Activated CD4-positive, alpha-beta T cell treated with anti-CD3 and anti-CD28 coated beads for 1 hour (primary cell): ENCODE data around the gene PKHD1.
"Not testable (repeated sequence)": the region's sequence is repeated elsewhere in the genome, so short reads cannot be mapped to it uniquely, and the experiment has no call there.

Experiments
- DNase-seq: peaks from one replicate; pipeline ENCODE4 v3.0.0-alpha.2; 2020

PKHD1 gene

DNA sequence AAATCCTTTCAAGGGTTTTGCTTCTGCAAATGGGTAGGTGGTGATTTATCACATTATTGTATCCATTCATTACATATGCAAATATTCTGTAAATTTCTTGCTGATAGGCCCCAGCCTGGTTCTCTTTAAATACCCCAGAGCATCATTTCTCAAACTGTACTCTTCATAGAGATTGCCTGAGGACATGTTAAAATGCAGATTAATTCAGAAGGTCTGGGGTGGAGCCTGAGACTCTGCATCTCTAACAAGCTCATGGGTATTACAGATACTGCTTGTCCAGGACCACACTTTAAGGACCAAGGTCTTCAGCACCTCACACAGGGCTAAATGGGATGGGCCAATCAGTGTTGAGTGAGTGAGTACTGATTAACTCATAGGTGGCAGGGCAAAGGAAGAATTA lies 46.3 kb downstream of the PKHD1 start:
- no peak for DNase-seq

DNA sequence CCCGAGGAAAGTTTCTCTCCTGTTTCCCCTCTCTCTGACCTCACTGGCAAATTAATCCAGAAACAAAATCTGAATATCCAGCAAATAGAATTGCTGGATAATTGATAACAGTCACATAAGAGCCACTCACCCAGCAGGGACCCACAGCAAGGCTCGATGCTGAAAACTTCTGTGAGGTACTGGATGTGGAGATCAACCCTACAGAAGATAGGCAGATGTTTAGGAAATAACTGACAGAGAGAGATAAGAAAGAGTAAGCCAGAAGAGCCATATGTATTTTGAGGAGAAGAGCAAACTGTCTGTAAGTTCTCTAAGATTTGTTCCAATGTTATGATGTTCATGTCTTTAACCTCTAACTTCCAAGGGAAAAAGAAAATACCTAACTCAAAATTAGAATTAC lies 59.7 kb downstream of the PKHD1 start:
- DNase-seq = no peak

DNA sequence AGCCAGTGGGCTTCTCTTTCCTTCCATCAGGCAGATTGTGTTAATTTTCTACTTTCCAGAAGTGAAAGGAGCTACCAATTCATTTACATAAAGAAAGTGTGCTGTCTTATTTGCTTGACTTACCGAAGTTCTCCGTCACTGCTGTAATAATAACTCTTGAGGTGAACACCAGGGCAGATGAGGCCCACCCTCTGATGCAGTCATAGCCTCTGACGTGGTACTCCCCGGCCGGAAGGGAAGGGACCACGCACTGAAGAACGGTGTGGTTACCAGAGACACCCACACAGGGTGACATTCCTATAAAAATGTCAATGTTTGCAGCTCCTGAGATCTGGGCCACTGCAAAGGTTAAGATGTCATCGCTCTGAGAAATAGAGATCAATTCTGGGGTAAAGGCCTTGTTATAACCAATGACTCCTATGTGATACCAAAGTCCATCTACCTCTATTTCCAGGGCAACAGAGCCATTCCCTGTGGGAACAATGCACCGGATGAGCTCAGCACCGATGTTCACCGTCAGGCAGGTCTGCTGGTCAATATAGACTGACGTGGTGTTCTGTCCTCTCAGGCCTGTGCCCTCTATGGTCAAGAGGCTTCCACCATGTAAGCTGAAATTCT lies 62.9 kb downstream of the PKHD1 start:
- no peak for DNase-seq

DNA sequence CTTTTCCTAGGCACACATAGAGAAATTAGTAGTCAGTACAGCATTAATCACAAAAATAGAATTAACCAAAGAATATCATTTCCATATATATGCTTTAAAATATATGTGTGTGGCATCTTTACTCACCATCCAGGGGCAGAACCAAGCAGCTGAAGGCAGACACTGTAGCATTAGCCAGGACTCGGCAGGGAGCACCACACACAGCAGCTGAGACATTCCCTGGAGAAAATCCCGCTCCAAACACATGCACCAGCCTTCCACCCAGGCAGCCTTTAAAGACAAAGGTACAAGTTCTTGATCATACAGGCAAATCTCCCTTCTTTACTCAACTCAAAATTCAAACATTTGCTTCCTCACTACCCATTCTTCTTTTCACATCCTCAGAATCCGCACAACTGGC lies 64.7 kb downstream of the PKHD1 start:
- no peak for DNase-seq

DNA sequence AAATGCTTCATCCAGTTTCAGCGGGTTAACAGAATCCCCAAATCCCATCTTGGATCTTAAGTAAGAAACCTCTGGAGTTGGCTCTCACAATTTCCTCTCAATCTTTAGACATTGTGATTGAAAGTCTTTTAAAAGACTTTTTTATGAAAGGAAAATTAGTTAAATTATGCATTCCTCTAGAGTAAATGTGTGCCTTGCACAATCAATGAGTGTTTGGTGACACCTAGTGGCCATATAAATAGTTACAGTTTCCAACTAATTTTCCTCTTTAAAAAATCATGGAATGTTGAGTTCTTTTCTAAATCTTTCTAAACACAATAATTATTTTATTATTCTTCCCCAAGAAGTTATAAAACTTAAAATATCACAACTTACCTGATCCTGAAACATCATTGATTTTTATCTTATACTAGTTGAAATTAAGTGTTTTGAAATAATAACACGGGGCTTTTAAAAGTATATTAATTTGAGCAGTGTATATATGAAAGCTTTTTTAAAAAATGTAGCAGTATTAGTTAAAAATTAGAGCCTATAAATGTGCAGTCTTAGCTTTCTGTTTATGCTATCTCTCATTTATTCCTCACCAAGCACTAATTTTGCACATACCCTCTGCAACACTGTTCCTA lies 66.4 kb downstream of the PKHD1 start:
- DNase-seq = no peak

DNA sequence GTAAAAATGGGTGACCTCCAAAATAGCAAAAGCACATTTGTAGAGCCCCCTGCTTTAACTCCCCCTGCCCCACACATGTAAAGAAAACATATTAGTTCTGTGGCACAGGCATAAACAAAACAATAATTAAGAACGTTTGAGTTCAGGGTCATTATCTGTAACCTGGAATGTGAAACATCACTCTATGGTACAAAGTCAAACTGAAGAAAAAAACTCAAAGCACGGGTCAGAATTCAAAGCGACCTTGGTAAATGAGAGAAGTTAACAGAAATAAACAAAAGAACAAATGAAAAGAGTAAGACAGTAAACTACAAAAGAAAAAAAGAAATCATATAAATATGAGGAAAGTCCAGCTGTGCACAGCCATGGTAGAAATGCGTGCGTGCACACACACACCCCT lies 67.5 kb downstream of the PKHD1 start:
- no peak for DNase-seq

DNA sequence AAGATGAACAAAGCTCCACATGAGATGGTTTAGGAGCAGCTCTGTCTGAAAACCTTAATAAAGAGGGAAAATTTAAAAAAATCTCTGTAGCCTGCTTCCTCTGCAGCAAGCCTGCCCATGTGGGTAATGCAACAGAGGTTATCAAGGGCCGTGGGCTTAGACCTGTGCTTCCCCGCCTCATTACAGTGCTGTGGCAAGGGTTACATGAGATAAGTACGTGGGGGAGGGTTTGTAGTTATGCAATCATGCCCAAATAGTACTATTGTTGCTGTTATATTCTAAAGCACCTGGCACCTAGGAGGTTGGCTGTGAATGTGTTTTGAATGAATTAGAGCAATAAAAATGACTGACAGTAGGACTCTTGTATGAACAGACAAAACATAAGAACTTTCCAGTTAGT lies 68.3 kb downstream of the PKHD1 start:
- no peak for DNase-seq

DNA sequence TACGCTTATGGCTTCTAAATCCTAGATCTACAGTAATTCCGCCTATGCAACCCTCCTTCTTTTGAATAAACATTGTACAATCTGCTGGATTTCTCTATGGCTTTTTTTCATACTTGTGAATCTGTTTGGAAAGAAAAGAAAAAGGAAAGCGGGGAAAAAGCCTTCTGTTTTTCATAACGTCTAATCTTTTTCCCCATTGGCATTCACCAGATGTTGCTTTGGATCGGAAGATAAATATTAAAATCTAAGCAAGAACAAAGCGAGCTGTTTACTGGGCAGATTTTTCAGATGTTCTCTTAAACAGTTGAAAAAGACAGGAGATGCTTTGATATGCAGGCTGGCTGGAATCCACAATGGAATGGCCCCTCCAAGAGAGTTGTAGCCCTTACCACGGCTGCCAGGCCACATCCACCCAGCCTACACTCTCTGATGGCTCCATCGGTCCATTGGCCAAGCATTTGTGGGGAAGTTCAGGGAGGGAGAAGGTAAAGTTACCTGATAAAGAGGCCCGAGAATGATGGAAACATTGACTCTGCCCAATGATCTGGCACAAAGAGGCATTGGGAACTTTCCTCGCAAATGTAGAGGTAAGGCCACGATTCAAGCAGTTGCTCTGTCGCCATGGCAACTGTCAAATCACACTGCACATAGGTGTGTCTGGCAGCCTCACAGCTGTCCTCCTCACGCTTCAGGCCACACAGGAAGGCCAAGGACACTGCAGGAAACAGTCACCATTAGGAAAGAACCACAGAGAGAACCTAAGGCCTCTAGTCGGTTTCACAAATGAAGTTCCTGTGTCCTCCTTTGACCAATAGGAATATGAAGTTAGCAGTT lies 70.3 kb downstream of the PKHD1 start:
- DNase-seq = no peak

DNA sequence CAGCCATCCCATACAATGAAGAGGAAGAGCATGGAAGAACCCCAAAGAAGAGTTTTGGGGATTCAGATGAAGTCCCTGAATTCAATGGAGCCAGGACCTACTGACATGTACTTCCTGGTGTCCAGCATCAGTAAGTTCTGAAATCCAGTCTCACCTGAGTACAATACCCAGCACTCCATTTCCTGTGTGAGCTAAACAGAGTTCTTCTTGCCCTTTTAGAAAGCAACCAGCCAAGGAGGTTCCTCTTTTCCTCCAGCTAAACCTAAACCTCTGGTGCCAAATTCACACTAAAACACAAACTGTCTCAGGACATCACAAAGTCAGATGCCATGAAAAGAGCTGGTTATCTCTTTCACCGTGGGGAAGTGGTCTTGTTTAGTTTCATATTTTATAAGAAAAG lies 71.5 kb downstream of the PKHD1 start:
- no peak for DNase-seq

DNA sequence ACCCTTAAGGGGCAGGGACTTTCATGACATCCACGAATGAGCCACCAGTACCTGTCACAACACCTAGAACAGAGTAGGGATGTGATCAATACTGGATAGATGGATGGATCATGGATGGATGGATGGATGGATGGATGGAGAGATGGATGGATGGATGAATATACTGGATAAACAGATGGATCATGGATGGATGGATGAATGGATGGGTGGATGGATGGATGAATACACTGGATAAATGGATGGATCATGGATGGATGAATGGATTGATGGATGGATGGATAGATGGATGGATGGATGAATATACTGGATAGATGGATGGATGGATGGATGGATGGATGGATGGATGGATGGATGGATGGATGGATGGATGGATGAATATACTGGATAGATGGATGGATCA lies 73.0 kb downstream of the PKHD1 start:
- no peak for DNase-seq

DNA sequence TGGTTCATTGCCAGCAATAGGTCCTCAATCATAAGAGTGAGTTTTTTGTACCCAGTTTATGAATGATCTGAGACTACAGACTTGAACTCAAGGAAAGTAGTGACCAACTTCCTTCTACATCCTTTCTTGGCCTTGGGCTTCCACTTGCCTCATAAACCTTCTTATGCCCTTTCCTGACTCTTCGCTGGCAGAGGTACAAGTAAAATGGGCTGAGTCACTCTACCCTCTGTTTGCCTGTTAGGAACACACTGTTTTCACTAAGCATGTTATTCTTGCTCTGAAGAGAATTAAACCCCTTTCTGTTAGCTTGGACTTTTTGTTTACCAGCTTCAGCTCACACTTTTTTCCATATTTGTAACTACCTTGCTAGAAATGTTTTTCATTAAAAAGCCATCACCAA lies 74.4 kb downstream of the PKHD1 start:
- DNase-seq = no peak

DNA sequence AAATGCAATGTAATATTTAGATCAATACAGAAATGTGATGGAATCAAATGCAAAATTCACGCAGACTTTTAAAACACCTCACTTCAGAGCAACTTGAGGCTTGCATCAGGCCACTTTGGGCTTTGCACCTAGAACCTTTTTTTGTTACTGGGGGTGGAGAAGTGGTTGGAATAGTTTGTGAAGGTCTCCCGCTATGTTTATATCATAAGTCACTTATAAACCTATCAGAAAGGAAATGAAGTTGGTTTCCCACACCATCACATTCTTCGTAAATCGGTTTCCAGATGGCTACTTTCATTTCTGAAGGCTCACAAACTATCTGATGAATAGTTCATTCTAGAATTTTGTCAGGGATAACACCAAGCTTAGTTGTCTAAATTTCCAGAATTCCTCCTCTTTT lies 74.8 kb downstream of the PKHD1 start:
- no peak for DNase-seq

DNA sequence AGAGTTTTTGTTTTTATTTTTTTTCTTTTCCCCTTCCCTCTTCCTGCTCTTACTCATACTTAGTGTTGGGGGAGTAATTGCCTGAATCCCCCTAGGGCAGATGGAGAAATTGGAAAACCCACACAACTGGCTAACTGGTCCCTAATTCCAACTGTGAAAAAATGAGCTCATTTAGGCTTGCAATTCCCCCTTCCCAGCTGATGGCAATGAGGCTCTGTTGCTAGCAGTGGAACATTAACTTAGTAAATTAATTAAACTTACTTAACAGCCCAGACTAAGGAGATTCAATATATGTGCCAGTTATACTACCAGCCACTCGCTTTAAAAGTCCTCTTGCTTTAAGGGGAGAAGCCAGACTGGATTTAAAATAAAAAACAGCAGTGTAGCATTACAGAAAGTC lies 76.6 kb downstream of the PKHD1 start:
- DNase-seq = no peak

DNA sequence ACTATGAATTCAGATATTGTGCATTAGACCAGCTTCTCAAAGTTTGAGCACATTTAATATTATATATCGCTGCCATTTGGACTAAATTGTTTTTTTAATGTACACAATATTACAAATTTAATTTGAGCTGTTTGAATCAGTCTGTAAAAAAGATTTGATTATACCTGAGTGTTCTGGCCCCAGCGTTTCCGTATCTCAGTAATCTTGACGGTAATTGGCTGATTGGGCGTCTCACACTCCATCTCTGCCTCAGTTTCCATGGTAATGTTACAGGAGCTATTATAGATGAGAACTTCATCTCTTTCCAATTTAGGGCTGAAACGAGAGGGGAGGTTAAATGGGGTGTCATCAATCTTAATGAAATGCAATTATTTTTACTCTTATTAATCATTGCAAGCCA lies 77.3 kb downstream of the PKHD1 start:
- DNase-seq = no peak

DNA sequence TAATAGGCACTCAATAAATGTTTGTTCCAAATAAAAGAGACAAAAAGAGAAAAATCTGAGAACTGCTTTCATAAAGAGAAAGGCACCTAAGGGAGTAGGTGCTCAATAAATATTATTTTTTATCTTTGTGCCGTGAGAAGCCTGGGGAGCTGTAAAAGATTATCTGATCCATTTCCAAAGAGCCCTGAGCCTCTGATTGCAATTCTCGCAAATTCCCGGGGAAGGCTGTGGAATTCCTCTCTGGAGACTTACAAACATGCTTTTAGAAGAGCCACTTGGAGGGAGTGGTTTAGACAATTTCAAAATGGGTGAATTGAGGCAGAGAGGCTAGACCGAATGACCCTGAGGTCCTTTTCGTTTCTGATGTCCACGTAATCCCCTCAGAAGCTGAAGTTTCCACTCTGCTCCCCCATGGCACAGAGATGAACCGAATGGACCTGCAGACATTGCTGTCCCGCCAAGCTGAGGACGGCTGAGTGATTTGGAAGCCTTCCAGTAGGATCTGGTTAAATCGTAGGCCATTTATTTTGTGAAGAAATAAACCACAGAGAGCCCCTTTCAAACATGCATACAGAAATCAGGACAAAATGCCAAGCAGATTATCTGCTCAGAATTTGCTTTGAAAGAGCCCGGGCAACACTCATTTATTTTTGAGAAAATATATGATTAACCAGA lies 77.8 kb downstream of the PKHD1 start:
- DNase-seq = no peak

DNA sequence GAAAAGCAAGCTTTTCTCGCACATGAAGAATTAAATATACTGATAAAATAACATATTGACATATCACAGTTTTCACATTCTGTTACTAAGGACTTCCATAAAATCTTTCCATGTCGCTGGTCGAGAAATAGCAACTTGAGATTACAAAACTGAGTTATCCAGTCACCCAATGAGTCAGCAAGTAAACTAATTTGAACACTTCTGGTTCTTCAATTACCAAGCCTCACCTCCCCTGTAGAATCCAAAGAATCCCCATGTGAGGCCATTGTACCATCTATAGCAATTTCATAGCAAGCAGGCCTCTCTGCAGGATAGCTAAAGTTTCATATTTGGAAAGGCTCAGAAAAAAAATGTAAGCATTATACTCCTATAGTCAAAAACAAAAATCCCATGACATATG lies 87.3 kb downstream of the PKHD1 start:
- no peak for DNase-seq

DNA sequence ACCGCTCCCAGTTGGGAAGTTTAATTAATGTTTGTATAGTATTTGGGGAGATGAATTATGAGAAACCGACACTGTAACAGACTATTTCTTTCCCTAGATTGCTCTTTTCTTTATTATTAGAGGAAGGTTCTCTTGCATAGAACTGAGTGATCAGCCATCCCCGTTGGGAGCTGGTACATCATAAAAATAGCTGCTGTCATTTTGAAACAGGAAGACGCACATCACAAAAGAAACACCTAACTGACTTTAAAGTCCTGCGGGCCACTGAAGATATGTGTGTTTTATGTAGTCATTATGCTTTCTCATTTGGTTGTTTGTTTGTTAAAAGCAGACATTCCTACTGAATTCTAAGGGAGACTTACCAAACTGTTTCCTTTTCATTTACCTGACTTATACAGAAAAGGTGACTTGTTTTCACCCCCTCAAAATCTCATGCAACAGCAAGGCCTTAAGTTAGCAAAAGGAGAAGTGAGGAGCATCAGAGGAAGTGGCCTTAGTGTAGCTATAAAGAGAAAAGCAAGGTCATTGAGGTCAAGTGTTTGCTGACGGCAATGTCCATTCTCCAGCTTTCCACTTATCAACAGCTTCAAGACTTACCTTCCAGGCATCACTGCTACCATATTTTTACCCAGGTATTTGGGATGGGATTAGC lies 91.0 kb downstream of the PKHD1 start:
- no peak for DNase-seq

DNA sequence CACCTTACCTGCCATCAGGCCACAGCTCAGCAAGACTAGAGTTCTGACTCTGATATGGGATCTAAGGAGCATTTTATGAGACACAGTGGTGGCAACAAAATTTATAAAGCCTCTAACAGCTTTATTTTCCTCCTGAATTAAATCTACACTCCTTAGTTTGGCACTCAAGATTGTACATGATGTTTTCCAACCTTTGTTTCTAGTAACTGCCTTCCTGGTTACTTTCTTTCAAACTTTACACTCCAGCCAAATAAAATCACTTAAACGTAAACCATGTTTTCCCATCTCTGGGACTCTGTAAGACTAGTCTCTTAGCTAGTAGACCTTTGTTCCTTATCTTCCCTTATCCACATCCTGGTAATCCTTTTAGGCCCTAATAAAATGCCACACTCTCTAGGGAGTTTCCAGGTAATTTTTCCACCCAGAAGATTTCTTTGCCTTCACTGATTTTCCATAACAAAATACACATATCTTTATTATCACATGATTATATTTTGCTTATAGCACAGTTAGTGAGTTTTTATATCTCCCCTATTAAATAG lies 92.1 kb downstream of the PKHD1 start:
- DNase-seq = no peak

DNA sequence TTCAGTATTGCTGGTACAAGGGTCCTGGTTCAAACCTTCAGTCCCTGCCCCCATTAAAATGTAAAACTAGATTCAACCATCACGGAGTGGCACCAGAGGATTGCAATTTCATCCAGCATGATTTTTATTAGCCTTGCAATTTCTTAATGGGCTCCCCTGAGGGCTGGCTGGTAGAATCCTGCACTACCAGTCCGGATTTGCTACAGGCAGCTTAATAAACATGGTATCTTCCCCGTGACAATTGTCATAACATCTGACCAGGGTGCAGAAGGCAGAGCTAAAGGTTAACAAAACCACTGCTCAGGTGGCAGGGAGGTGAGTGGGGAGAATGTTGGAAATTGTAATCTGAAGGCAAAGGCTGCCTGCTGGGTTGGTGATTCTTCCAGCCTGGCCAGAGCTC lies 94.5 kb downstream of the PKHD1 start:
- no peak for DNase-seq

DNA sequence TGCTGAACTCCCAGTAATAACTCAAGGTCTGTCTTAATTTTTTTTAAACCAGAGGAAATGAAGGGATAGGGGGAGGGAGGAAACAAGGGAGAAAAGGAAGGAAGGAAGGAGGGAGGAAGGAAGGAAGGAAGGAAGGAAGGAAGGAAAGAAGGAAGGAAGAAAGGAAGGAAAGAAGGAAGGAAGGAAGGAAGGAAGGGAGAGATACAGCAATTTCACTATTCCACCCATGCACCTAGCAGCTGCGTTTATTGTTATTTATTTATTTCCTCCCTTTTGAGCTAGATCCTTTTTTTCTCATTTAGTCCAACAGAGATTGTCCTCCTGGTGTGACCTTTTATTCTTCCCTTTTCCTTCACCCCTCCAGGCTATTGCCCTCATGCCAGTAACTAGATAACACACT lies 97.6 kb downstream of the PKHD1 start:
- DNase-seq = no peak

DNA sequence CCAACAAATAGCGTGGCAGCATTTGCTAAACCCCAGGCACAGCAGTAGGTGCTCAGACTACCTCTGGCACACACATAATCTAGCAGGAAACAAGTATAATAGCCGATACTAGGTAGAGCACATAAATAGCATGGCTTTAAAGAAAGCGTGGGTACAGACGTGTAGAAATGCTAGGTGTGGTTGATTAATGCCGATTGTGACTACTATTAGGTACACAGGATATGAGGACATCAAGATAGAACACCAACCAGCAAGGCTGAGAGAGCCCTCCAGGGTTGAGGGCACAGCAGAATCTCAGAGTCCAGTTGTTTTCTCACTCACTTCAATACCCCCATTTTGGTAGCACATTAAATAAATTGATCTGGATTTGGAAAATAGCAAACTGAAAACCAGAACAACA lies 100.5 kb downstream of the PKHD1 start:
- no peak for DNase-seq

DNA sequence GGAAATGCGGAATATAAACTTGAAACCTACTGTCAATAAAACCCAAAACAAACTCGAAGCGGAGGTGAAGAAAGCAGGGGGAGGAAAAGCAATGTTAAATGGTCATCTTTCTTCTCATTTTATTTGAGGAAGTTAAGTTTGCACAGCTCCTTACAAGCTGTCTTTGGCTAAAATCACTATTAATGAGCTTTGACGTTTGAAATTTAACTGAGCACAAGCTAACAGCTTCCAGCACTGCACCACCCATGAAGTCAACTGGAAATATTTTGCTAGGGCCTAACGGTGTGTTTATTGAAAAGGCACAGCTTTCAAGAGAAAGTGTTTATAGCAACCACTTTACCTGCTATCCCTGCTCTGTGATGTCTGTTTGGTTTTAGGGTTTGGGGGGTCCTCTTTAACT lies 103.8 kb downstream of the PKHD1 start:
- no peak for DNase-seq

DNA sequence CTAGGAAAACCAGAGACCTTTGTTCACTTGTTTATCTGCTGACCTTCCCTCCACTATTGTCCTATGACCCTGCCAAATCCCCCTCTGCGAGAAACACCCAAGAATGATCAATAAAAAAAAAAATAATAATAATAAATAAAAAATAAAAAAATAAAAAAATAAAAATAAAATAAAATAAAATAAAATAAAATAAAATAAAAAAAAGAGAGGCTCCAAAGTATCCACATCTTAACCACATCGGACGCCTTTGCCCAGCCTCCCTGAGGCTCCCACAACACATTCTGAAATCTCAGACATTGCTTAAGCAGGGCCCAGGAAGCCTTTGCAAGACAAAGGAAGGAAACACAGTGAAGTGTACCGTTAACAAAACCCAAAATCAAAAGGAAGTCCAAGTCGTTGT lies 104.7 kb downstream of the PKHD1 start:
- not testable (repeated sequence) for DNase-seq
